ENCODE results near the gene ALPK1.
A peak's percentile ranks its signal among the peaks of the same experiment; 100 is the strongest.
"Not testable (repeated sequence)": the region's sequence is repeated elsewhere in the genome, so short reads cannot be mapped to it uniquely, and the experiment has no call there.

ALPK1 gene

DNA sequence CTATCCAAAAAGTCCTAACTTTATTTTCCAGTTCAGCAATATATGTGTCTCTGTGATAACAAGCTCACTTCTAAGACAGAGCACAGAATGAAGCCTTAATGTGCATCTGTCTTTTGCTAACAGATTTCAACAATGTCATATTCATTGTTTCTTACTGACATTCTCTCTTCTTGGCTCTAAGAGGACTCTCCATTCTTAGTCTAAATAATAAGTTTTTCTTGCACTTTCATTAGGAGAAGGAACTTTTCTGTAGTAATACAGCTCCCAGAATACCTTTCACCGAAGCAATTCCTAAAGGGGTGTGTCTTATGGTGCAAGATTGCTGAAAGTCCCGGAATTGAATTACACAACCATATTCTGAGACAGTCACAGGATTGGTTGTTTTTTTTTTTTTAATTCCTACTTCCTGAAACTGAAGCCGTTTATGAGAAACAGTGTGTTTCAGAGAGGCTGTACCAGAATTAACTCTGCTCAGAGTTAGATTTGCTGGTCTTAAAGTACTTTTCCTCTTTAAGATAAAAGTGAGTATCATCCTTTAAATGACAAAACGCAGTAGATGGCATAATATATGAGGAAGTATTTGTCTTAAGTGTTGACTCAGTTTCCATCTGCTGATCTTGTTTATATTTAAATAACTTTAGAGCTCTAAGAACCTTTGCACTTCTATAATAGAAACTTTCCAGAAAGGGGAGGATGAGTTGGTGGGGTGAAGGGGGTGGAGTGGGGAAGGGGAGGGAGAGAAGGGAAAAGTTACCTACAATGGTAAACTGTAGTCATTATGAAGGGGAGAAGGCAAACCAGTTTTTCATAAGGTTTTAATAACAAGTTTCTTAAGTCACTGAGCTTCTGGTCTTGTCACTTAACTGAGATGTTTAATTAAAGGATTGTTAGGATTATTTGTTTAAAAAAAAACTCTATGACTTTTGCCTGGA, at the start of gene ALPK1:
Gene ALPK1 (plus strand): TSS at position 421 of the 932 bp plus-strand sequence.
- FAIRE-seq (no peak), DNase-seq (ENCODE audit: insufficient read length, low spot score) (peak; percentile 83)

DNA sequence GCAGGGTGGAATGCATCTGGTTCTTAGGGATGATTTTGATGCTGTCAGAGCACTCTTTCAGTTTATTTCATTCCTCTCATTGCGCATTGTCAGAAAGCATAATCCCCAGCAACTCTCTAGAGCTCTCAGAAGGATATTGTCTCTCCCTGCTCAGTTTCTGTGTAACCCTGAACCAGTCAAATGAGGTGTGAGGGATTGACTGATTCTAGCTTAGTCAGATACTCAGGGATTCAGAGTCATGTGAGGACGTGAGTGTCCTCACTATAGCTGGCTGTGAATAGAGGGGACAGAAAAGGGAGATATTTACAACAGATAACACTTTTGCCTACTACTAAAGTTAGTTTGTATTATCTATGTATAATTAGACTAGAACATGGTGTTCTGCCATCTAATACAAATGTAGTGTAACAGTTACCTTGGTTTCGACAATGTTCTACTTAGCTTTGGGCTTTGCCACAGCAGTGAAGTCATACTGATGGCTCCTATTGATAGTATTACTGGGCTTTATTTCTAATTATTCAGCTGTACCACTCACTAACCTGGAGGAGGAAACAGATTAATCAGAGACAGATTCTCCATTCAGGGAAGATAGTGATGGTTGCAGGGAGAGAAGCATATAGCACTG, 46.0 kb upstream of the ALPK1 start:
- DNase-seq (ENCODE audit: insufficient read length, low spot score) (no peak), FAIRE-seq (no peak)

DNA sequence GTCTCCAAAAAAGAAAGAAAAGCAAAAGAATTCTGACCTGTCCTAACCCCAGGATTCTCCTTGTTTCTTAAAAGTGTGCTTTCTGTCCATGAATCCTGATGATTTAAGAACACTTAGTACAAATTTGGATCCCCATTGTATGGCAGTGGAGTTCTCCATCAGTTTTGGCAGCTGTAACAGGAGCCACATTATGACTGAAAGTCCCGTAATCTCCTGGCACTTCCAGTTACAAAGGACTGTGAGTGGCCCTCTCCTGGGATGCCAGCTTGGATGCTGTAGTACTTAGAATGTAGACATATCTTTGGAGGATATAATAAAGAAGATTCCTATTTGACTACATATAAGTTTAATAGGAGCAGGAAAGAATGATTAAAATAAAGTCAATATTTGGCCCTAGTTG, 44.9 kb upstream of the ALPK1 start:
- DNase-seq (ENCODE audit: insufficient read length, low spot score) (no peak), FAIRE-seq (no peak)

DNA sequence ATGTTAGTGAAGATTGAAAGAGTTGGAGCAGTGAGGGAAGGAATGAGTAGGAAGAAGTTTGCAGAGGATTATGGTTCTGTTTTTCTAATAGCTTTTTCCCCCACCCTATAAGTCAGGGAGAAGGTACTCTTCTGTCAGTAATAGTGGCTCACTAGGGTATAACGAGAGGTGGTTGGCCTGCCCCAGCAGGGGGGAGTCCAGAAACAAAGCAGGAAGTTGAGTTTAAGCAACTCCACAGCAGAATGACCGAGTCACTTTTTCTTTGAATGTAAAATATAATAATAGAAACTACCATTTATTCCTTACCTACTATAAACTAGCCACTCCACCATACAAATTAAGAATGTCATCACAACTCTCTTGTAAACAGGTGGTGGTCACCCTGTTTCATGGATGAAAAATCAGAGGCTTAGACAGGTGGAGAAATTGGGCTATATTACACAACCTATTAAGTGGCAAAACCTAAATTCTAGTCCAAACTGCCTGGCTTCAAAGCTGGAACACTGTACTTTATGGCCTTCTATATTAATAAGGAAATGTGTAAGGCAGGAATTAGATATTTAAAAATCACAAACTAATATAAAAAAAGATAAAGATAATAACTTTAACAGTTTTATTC, 43.7 kb upstream of the ALPK1 start:
- DNase-seq (ENCODE audit: insufficient read length, low spot score) (no peak), FAIRE-seq (no peak)

DNA sequence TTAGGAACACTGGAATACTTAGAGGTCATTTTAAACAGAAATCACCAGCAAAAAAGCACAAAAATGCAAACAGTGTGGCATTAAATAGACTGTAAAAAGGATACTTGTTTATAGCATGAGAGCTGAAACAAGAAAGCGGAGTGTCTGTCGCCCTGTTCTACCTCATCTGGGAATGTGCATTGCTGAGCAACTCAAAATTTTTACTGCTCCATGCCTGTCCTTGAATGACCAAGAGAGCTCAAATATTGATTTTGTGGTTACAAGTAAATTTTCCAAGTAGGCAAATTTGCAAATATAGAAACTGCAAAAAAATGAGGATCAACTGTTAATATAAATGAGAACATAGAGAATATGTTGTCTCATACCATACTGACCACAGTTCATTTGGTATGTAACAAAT, 40.1 kb upstream of the ALPK1 start:
- FAIRE-seq = no peak
- no peak for DNase-seq (ENCODE audit: insufficient read length, low spot score)

DNA sequence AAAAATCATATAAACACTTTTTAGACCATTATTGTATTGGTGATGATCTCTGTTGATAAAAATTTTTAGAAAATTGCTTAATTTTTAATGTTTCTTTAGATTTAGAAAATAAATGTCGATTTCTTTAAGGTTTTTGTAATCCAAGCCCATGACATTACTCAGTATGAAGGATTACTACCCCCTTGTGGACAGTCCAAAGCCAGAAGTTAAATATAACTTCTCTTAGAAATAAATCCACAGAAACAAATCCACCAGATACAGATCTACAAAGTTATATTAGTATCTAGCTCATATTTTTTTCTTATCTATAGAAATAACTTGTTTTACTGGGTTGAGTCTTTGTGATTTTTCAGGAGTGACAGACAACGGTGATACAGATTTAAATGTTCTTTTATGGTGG, 30.3 kb upstream of the ALPK1 start:
- DNase-seq (ENCODE audit: insufficient read length, low spot score) (no peak), FAIRE-seq (no peak)

DNA sequence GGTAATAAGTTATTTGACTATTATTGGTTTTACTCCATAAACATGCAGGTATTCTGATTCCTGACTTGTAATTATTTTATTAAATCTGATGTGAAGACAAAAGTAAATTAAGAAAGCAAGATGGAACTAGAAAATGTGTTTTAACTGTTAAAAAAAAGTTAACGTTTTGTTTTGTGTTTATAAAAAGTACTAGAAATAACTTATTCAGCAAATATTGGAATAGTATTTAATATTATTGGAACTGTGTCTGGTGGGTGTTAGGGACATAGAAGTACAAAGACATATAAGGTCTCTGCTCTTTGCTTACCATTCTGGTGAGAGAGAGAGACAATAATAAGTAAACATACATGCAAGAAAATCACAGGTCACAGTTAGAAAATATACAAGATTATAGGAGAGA, 27.1 kb upstream of the ALPK1 start:
- no peak for FAIRE-seq

DNA sequence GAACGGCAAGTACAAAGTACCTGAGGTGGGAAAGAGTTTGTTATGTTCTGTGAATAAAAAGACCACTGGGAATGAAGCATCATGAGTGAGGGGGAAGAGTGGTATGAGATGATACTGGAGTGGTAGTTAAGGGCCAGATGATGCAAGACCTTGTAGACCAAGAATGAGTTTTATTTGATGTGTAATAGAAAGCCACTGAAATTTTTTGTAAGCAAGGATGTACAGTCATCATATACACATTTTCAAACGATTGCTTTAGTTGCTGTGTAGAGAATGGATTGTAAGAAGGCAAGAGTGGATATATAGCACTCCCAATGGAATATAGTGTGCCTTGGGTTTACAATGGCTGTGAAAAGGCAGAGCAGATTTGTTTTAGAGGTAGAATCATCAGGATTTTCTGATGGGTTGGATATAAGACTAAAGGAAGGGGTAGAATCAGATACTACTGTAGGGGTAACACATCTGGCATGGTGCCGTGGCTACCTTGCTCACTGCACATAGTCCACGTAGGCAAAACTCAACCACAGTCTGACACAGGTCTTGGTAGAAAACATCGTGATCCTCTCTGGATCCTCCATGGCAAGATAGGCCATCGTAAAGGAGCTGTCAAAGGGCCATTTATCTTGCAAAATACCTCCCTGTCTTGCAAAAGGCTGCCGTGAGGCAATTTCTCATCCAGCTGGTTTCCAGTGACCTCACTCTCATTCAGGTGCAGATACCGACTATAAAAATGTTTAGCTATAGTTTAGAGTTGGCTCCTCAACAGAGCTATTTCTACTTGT, 26.3 kb upstream of the ALPK1 start:
- DNase-seq (ENCODE audit: insufficient read length, low spot score) (no peak), FAIRE-seq (no peak)

More for the DNA sequence above, 27.1 kb upstream of the ALPK1 start:
- DNase-seq (ENCODE audit: insufficient read length, low spot score) = no peak

DNA sequence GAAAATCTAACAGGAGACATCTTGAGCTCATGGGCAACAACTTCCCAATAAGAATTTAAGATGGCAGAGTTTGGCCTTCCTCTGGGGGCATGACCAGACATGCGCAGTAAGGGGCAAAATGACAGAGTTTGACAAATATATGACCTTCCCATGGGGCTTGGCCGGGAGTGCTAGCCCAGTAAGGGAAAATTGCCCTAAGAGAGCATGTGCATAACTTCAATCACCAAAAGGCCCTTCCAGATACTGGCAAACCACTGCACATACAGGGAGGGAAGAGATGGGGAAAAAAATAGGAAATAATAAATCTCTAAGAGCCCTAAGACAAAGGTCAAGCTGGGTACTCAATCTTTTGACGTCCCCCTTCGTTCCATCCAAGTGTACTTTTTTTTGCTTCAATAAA, 24.9 kb upstream of the ALPK1 start:
- no peak for FAIRE-seq

DNA sequence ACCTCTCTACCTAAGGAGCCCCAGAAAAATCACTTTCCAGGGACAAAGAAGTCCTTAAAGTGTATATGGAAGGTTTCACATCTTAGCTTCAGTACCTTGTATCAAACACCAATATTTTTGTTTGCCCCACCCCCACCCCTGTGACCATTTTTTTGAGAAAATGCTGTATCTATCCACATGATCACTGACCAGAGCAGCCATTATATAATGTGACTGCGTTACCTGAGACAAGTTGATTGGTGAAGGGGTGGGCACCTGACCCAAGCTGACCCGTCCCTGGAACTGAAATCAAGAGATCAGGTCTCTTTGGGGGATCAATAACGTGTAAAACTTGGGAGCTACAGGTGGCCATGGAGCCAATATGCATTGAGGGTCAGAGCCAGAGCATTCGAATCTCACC, 22.2 kb upstream of the ALPK1 start:
- DNase-seq (ENCODE audit: insufficient read length, low spot score) (no peak), FAIRE-seq (no peak)

More for the DNA sequence above, 24.9 kb upstream of the ALPK1 start:
- no peak for DNase-seq (ENCODE audit: insufficient read length, low spot score)

DNA sequence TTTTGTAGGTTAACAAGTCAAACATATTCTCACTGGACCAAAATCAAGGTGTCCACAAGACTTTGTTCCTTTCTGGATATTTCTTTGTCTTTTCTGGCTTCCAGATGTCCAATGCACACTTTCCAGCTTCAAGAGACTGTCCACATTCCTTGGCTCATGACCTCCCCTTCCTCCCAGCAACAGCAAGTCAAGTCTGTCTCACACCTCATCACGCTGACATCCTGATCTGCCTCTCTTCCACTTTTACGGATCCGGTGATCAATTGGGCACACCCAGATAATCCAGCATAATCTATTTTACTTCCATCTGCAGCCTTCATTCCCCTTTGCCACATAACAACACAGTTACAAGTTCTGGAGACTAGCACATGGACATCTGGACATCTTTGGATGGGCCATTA, 21.1 kb upstream of the ALPK1 start:
- no peak for FAIRE-seq
- DNase-seq (ENCODE audit: insufficient read length, low spot score) = no peak

DNA sequence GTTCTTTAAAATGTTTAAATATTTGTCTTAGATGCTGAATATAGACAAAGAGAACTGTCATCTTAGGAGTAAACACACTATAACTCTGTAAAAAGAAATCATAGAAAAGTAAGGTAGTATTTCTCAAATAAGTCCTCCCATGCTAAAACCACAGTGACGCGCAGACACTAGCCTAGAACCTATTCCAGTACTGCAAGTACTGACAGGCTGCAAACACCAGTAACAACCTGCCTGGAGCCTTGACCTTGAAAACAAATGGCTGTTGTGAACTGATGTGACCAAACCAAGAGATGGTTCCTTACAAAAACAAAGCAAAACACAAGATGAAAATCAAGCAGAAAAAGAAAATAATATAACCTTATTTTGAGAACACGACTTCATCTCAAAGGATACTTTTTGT, 19.9 kb upstream of the ALPK1 start:
- FAIRE-seq (no peak), DNase-seq (ENCODE audit: insufficient read length, low spot score) (no peak)

DNA sequence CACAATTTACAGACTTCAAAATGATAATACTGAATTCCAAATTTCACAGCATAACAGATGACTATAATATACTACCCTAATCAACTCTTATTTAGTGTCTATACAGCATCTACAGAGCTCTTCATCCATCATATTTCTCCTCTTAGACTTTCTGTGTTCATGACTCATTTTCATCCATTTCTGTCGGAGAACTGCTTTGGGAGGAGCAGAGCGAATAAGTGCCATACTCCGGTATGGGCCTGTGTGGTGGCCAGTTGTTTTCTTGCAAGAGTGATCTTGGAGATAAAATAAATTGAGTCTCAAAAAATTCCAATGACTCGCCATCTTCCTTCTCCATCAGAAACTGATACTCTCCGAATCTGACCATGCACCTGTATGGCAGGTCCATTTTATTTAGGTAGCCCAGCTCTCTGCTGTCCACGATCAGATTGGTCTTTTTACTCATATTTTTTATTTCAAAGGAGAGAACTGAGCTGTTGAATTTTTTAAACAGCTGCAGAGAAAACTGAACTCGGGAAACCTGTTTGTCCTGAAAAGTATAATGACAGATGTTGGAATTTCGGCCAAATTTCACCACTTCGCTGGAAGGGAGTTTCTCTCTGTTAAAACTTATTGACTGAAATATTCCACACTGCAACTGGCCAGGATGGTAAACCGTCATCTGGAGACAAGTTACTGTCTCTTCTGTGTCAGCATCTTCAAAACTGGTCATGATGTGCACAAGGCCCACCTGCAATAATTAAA, 19.3 kb upstream of the ALPK1 start:
- DNase-seq (ENCODE audit: insufficient read length, low spot score) = no peak
- no peak for FAIRE-seq

DNA sequence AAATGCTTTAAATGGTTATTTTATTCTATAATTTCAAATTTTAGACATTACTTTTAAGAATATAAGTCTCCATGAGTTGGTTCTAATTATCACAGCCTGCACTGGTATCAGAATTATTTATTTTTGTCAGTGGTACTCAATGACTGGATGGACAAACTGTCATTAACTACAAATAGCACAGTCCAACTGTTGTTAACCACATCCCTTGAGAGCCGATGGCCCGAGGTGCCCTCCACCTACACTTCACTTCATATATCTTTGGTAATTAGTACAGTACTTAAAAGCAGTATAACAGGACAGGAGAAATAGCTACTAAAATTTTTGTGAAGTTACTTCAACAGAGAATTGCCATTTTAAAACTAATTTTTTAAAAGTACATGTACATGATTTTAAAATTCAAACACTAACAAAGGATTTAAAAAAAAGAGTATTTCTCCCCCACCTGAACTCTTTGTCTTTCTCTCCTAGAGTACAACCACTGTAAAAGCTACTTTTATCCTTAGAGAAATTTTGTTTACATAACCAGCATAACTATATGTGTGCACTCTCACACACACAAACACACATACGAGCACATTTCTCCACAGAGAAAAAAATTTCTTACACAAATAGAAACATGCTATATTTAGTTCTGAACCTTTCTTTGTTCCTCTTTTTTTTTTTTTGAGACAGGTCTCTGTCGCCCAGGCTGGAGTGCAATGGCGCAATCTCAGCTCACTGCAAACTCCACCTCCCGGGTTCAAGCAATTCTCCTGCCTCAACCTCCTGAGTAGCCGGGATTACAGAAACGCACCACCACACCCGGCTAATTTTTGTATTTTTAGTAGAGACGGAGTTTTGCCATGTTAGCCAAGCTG, 17.9 kb upstream of the ALPK1 start:
- FAIRE-seq = no peak

DNA sequence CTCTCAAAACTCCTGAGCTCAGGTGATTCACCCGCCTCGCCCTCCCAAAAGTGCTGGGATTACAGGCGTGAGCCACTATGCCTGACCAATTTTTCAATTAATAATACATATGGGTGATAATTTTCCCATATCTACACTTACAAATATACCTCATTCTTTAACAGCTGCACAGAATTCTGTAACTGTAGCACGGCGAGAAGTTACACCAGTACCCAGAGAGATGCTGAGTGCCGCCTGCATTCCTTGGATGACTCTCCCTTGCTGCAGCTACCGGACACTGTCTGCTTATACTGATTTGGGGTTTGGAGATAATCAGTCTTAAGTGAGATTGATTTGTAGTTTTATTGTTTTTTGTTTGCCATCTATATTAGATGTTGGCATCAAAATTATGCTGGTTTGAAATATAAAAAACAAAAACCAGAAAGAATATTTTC, 17.3 kb upstream of the ALPK1 start:
- DNase-seq (ENCODE audit: insufficient read length, low spot score) (no peak), FAIRE-seq (no peak)

More for the DNA sequence above, 17.9 kb upstream of the ALPK1 start:
- no peak for DNase-seq (ENCODE audit: insufficient read length, low spot score)

DNA sequence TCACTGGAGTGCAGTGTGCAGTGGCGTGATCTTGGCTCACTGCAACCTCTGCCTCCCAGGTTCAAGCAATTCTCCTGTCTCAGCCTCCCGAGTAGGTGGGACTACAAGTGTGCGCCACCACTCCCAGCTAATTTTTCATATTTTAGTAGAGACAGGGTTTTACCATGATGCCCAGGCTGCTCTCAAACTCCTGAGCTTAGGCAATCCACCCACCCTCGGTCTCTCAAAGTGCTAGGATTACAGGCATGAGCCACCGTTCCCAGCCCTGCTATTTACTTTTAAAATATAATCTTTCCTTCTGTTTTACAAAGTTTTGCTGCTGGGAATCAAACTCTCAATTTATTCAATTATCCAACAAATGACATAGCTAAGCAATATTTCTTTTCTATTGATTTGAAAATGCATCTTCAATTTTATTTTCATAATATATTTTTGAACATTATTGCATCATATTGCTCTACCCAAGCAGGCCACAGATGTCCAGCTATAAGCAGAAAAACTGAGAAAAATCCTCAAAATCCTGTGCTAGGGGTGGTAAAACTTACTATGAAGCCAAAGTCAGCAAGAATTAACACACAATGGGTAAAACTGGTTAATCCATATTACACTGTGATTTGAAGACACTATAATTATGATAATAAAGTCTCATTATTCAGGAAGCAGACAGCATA, 16.6 kb upstream of the ALPK1 start:
- no peak for FAIRE-seq

DNA sequence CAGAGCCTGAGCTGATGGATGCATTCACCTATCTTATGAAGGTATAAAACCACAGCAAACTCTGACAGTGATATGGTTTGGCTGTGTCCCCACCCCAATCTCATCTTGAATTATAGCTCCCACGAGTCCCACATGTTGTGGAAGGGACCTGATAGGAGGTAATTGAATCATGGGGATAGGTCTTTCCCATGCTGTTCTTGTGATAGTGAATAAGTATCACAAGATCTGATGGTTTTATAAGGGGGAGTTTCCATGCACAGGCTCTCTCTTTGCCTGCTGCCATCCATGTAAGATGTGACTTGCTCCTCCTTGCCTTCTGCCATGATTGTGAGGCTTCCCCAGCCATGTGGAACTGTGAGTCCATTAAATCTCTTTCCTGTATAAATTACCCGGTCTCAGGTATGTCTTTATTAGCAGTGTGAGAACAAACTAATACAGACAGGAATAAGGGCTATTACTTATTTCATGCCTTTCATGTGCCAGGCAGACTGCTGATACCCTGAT, 15.2 kb upstream of the ALPK1 start:
- FAIRE-seq; DNase-seq (ENCODE audit: insufficient read length, low spot score): not testable (repeated sequence)

More for the DNA sequence above, 16.6 kb upstream of the ALPK1 start:
- DNase-seq (ENCODE audit: insufficient read length, low spot score) = no peak
